ENCODE data around the gene MRPL22.

The MRPL22 gene

DNA sequence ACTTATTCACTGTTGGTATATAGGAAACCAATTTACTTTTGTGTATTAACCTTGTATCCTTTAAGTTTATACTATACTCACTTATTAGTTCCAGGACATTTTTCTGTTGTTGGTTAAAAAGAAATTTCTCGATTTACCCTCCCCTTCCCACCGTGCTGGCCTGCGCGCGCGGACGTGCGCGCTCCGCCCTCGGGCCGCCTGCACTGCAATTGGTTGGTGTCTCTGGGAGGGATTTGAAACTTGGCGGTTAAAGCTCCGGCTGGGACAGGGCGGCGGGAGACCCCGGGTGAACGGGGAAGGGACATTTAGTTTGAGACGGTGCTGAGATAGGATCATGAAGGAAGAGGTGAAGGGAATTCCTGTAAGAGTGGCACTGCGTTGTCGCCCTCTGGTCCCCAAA lies 72.7 kb downstream of the MRPL22 start, which contains the start of gene KIF4B:
TSS of gene KIF4B (plus strand) at position 230 of the 400 bp plus-strand sequence. CDS start at position 335, 105 bp downstream.
- H3K36me3 ChIP-seq (ENCODE audit: control insufficient read depth in 1 of 2, insufficient read depth in 2 of 2, low read depth in 1 of 2, low read length in 2 of 2), result no peaks in the 10 kb centered on the region
- H4K91ac ChIP-seq (ENCODE audit: low read length), result no peak within 1 kb of the TSS
- H4K8ac ChIP-seq (ENCODE audit: low read length), result no peak within 1 kb of the TSS
- WGBS, result 96% methylated on average over 21 of the region's 21 CpGs
- no peak within 1 kb of the TSS for H2BK120ac ChIP-seq (ENCODE audit: low read depth, low read length)
- no peak within 1 kb of the TSS for H2BK5ac ChIP-seq (ENCODE audit: low read depth, low read length, poor library complexity, severe bottlenecking)
- H3K4me2 ChIP-seq (ENCODE audit: low read length, poor library complexity, severe bottlenecking), result no peak within 1 kb of the TSS
- H2AFZ ChIP-seq (ENCODE audit: low read depth, low read length), result no peak within 1 kb of the TSS
- no peak for DNase-seq
- no peaks in the 10 kb centered on the region for H3K9me3 ChIP-seq (ENCODE audit: control insufficient read depth, low read length)
- H3K14ac ChIP-seq (ENCODE audit: low read length in 2 of 2), result no peak within 1 kb of the TSS
- H3K27ac ChIP-seq (ENCODE audit: low read length, poor library complexity, severe bottlenecking), result no peak within 1 kb of the TSS
- no peak within 1 kb of the TSS for H3K9ac ChIP-seq (ENCODE audit: low read length)
- no peak within 1 kb of the TSS for H2BK12ac ChIP-seq (ENCODE audit: low read length in 2 of 2)
- no peaks in the 10 kb centered on the region for H3K4me1 ChIP-seq (ENCODE audit: control insufficient read depth, insufficient read depth, low read depth, low read length)
- no peak within 1 kb of the TSS for H3K4ac ChIP-seq (ENCODE audit: low read depth in 1 of 2, low read length in 2 of 2)
- no peak within 1 kb of the TSS for H2AK5ac ChIP-seq (ENCODE audit: low read length, severe bottlenecking)
- no peak within 1 kb of the TSS for H3K23ac ChIP-seq (ENCODE audit: low read length in 2 of 2)
- no peak within 1 kb of the TSS for H3K18ac ChIP-seq (ENCODE audit: low read depth in 1 of 2, low read length in 2 of 2)
- H3K4me3 ChIP-seq (ENCODE audit: insufficient read depth in 1 of 2, low read depth in 1 of 2, low read length in 2 of 2), result no peak within 1 kb of the TSS
- no peaks in the 10 kb centered on the region for H3K79me1 ChIP-seq (replicated peaks; ENCODE audit: low read length, poor library complexity, severe bottlenecking)
- H2BK15ac ChIP-seq (ENCODE audit: low read depth, poor library complexity, severe bottlenecking), result no peak within 1 kb of the TSS
- H3K27me3 ChIP-seq (ENCODE audit: control insufficient read depth in 1 of 2, insufficient read depth in 1 of 2, low read length in 2 of 2), result no peaks in the 10 kb centered on the region

DNA sequence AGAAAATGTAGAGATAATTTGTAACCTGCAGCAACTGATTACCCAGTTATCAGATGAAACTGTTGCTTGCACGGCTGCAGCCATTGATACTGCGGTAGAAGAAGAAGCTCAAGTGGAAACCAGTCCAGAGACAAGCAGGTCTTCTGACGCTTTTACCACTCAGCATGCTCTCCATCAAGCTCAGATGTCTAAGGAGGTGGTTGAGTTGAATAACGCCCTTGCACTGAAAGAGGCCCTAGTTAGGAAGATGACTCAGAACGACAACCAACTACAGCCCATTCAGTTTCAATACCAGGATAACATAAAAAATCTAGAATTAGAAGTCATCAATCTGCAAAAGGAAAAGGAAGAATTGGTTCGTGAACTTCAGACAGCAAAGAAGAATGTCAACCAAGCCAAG lies 74.4 kb downstream of the MRPL22 start:
- Histone ChIP-seq H3K4me3 (ENCODE audit: insufficient read depth in 1 of 2, low read depth in 1 of 2, low read length in 2 of 2) (no peak overlapping the region), H2AFZ (ENCODE audit: low read depth, low read length) (no peak overlapping the region), H3K9ac (ENCODE audit: low read length) (no peak overlapping the region), H3K14ac (ENCODE audit: low read length in 2 of 2) (no peak overlapping the region), H3K18ac (ENCODE audit: low read depth in 1 of 2, low read length in 2 of 2) (no peak overlapping the region), H3K79me1 (replicated peaks; ENCODE audit: low read length, poor library complexity, severe bottlenecking) (no peaks in the 10 kb centered on the region), H2BK120ac (ENCODE audit: low read depth, low read length) (no peak overlapping the region), H3K36me3 (ENCODE audit: control insufficient read depth in 1 of 2, insufficient read depth in 2 of 2, low read depth in 1 of 2, low read length in 2 of 2) (no peaks in the 10 kb centered on the region), H3K27me3 (ENCODE audit: control insufficient read depth in 1 of 2, insufficient read depth in 1 of 2, low read length in 2 of 2) (no peaks in the 10 kb centered on the region), H2BK12ac (ENCODE audit: low read length in 2 of 2) (no peak overlapping the region), H3K27ac (ENCODE audit: low read length, poor library complexity, severe bottlenecking) (no peak overlapping the region), H3K23ac (ENCODE audit: low read length in 2 of 2) (no peak overlapping the region), H4K8ac (ENCODE audit: low read length) (no peak overlapping the region), H2BK5ac (ENCODE audit: low read depth, low read length, poor library complexity, severe bottlenecking) (no peak overlapping the region), H3K4me1 (ENCODE audit: control insufficient read depth, insufficient read depth, low read depth, low read length) (no peaks in the 10 kb centered on the region), H3K9me3 (ENCODE audit: control insufficient read depth, low read length) (no peaks in the 10 kb centered on the region), H3K4ac (ENCODE audit: low read depth in 1 of 2, low read length in 2 of 2) (no peak overlapping the region), H2AK5ac (ENCODE audit: low read length, severe bottlenecking) (no peak overlapping the region), H2BK15ac (ENCODE audit: low read depth, poor library complexity, severe bottlenecking) (no peak overlapping the region), H4K91ac (ENCODE audit: low read length) (no peak overlapping the region), H3K4me2 (ENCODE audit: low read length, poor library complexity, severe bottlenecking) (no peak overlapping the region)
- 50% methylated on average over 2 of the region's 6 CpGs for WGBS
- DNase-seq, result no peak

DNA sequence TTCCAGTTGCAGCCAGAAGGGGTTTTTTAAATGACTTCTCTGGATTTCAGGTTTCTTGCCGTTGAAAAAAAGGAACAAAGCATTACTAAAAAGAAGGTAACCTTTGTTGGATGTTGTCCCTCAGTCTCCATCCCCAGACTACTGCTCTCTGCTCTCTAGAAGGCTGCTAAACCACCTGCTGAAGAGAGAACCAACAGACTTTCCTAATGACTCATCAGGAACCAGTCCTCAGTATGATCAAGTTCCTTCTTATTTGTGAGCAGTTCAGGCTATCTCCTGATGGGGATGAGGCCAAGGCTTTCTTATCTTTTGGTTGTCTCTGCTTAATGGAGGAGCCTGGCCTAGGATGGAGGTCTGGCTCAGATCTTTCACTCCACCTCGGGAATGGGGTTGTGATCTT lies 76.7 kb downstream of the MRPL22 start:
- Histone ChIP-seq H3K9me3 (ENCODE audit: control insufficient read depth, low read length) (no peaks in the 10 kb centered on the region), H2BK12ac (ENCODE audit: low read length in 2 of 2) (no peak overlapping the region), H2AK5ac (ENCODE audit: low read length, severe bottlenecking) (no peak overlapping the region), H3K4me1 (ENCODE audit: control insufficient read depth, insufficient read depth, low read depth, low read length) (no peaks in the 10 kb centered on the region), H3K4ac (ENCODE audit: low read depth in 1 of 2, low read length in 2 of 2) (no peak overlapping the region), H3K14ac (ENCODE audit: low read length in 2 of 2) (no peak overlapping the region), H3K79me1 (replicated peaks; ENCODE audit: low read length, poor library complexity, severe bottlenecking) (no peaks in the 10 kb centered on the region), H2BK120ac (ENCODE audit: low read depth, low read length) (no peak overlapping the region), H2BK5ac (ENCODE audit: low read depth, low read length, poor library complexity, severe bottlenecking) (no peak overlapping the region), H2AFZ (ENCODE audit: low read depth, low read length) (no peak overlapping the region), H3K36me3 (ENCODE audit: control insufficient read depth in 1 of 2, insufficient read depth in 2 of 2, low read depth in 1 of 2, low read length in 2 of 2) (no peaks in the 10 kb centered on the region), H3K27ac (ENCODE audit: low read length, poor library complexity, severe bottlenecking) (no peak overlapping the region), H3K23ac (ENCODE audit: low read length in 2 of 2) (no peak overlapping the region), H3K9ac (ENCODE audit: low read length) (no peak overlapping the region), H2BK15ac (ENCODE audit: low read depth, poor library complexity, severe bottlenecking) (no peak overlapping the region), H3K4me3 (ENCODE audit: insufficient read depth in 1 of 2, low read depth in 1 of 2, low read length in 2 of 2) (no peak overlapping the region), H3K27me3 (ENCODE audit: control insufficient read depth in 1 of 2, insufficient read depth in 1 of 2, low read length in 2 of 2) (no peaks in the 10 kb centered on the region), H4K8ac (ENCODE audit: low read length) (no peak overlapping the region), H3K18ac (ENCODE audit: low read depth in 1 of 2, low read length in 2 of 2) (no peak overlapping the region), H4K91ac (ENCODE audit: low read length) (no peak overlapping the region), H3K4me2 (ENCODE audit: low read length, poor library complexity, severe bottlenecking) (no peak overlapping the region)
- 75% methylated on average over 2 of the region's 2 CpGs for WGBS
- no peak for DNase-seq

Measured in mesenchymal stem cell (in vitro differentiated cells and primary cell).